ENCODE results near the gene SERPINB13. TPM values are rescaled to one million over a fixed set of nuclear protein-coding genes. Genes with fewer than 3 reads are reported as not detected.

Gene SERPINB13
- polyA plus RNA-seq, 2 of the 4 experiments (the other 2 are of a cell fraction): not detected

DNA sequence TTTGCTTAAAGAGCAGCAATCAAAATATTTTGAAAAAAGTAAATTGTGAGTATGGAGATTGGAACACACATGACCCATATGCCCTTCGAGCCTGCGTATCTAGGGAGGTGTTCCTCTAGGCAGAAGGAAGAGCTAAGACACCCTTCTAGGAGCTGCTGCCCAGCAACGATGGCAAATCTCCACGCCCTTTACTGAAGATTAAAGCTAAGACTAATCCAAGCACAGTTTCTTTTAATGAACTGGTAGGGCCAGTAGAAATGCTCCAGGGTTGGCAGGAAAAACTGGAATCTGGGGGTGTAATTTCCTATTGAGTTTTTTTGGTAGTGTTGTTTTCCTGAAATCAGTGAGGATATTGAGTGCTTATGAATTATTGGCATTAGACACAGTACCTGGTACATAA is 712 bp upstream of the SERPINB13 start:
- WGBS (ENCODE audit: missing lambda C conversion rate): 49% methylated on average over 4 of the region's 4 CpGs

DNA sequence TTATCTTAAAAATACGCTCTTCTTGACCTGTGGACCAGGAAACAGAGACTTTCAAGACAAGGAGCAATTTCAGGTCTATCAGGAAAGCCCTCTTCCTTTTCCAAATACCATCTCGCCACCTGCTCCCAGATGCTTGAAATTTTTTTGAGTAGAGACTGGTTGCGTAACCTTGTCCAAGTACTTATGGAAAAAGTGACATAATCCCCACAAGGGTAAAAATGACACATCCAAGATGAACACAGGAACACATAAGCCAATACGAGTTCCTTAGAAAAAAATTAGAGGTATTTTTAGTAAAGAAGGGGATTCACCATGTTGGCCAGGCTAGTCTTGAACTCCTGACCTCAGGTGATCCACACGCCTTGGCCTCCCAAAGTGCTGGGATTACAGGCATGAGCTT is 1.8 kb downstream of the SERPINB13 start:
- DNase-seq (ENCODE audit: low read depth in 1 of 2, low spot score in 1 of 2) (no peak), FAIRE-seq (no peak), ATAC-seq (no peak)
- H3K9me3 ChIP-seq: no peaks in the 10 kb centered on the region
- no peaks in the 10 kb centered on the region for H3K4me1 ChIP-seq
- ChIA-PET CTCF (no interaction called here), POLR2A (no interaction called here)
- no peak overlapping the region for H3K27ac ChIP-seq
- no peak overlapping the region for H3K4me2 ChIP-seq
- TF ChIP-seq RFX5 (IDR thresholded peaks at IDR 0.05): no peak
- no peak for TF ChIP-seq NFE2L2 (conservative IDR thresholded peaks at IDR 0.05; ENCODE audit: low read length)
- TF ChIP-seq JUN (IDR thresholded peaks at IDR 0.05): no peak
- TF ChIP-seq HMGXB4 (CRISPR knock-in tag; IDR thresholded peaks at IDR 0.05; ENCODE audit: borderline replicate concordance): no peak
- TF ChIP-seq ZSCAN20 (CRISPR knock-in tag; IDR thresholded peaks at IDR 0.05): no peak
- WGBS (ENCODE audit: missing lambda C conversion rate): 22% methylated on average over 5 of the region's 5 CpGs
- no peak overlapping the region for H3K4me3 ChIP-seq

More for the DNA sequence above, 712 bp upstream of the SERPINB13 start:
- Histone ChIP-seq H3K27ac (no peak overlapping the region), H3K4me2 (no peak overlapping the region), H3K9me3 (no peaks in the 10 kb centered on the region), H3K4me3 (no peak overlapping the region), H3K4me1 (no peaks in the 10 kb centered on the region)
- no peak for DNase-seq (ENCODE audit: low read depth in 1 of 2, low spot score in 1 of 2)
- no peak for TF ChIP-seq HEYL (CRISPR knock-in tag; IDR thresholded peaks at IDR 0.05)
- POLR2A ChIA-PET: no interaction called here
- no peak for ATAC-seq
- no peak for FAIRE-seq
- CTCF ChIA-PET: interaction anchor here (1.0 kb wide), 1 partner anchor 69 kb away, joined by 4 read pairs; no protein-coding TSS in a partner anchor

GRCh38 chr18:63590373-63590772 is 3.2 kb downstream of the SERPINB13 start:
- no peak overlapping the region for H3K27ac ChIP-seq
- WGBS (ENCODE audit: missing lambda C conversion rate): 100% methylated on average over 1 of the region's 2 CpGs
- no peaks in the 10 kb centered on the region for H3K9me3 ChIP-seq
- no peak overlapping the region for H3K4me3 ChIP-seq
- ChIA-PET POLR2A (no interaction called here), CTCF (no interaction called here)
- H3K4me2 ChIP-seq: no peak overlapping the region
- DNase-seq (ENCODE audit: low read depth in 1 of 2, low spot score in 1 of 2) (no peak), ATAC-seq (no peak), FAIRE-seq (no peak)
- no peaks in the 10 kb centered on the region for H3K4me1 ChIP-seq
- TF ChIP-seq POLR2AphosphoS2 (conservative IDR thresholded peaks at IDR 0.05; ENCODE audit: low read length) (no peak), GATA3 (IDR thresholded peaks at IDR 0.05; ENCODE audit: borderline replicate concordance) (no peak), CHD4 (IDR thresholded peaks at IDR 0.05; ENCODE audit: borderline replicate concordance) (no peak), ESRRA (IDR thresholded peaks at IDR 0.05; ENCODE audit: borderline replicate concordance, low read length) (no peak), CHD2 (IDR thresholded peaks at IDR 0.05; ENCODE audit: low read length, partially characterized antibody) (no peak), MYC (IDR thresholded peaks at IDR 0.05; ENCODE audit: borderline replicate concordance, low read length) (no peak), EHMT2 (IDR thresholded peaks at IDR 0.05; ENCODE audit: low read depth) (no peak), REST (IDR thresholded peaks at IDR 0.05) (no peak), BHLHE40 (IDR thresholded peaks at IDR 0.05; ENCODE audit: low read depth, low read length) (no peak), CBX8 (IDR thresholded peaks at IDR 0.05) (no peak)
